PC-9 (cell line): Measurements from ENCODE around the gene KBTBD4. TPM values are rescaled to one million over a fixed set of nuclear protein-coding genes. Genes with fewer than 3 reads are reported as not detected.

Experiments
- BruUV-seq: library from RNA; stranded (reverse); fragments of 400-500 nt; replicated peaks from 2 replicates; lab custom pipeline; 2021; lab: Mats Ljungman, UMichigan
- CTCF ChIA-PET: fragments of 300-600 bp; sonication (Branson Sonifier 250); formaldehyde crosslinking; loops from one replicate; lab custom pipeline; 2022; ENCODE audit warnings: antibody characterized with exemption; lab: Charles Lee
- POLR2A ChIA-PET: fragments of 300-600 bp; sonication (Branson Sonifier 250); formaldehyde crosslinking; loops from one replicate; lab custom pipeline; 2022; ENCODE audit warnings: antibody characterized with exemption; ENCODE audit not compliant: unreplicated experiment; lab: Charles Lee
- DNase-seq, 2 experiments: peaks; one replicate each; pipeline versions ENCODE4 v3.0.0 to v3.0.0-alpha.2; 2015 to 2022; ENCODE audit warnings: mixed read lengths in 1 of 2
- H2AFZ ChIP-seq: fragments of 200-600 bp; sonication (generic); 2 replicates; pipeline ENCODE4 v1.8.1; 2017; ENCODE audit warnings: antibody characterized with exemption
- H3F3A ChIP-seq: fragments of 200-600 bp; sonication (generic); 2 replicates; pipeline ENCODE4 v1.8.1; 2017; ENCODE audit warnings: antibody characterized with exemption, mild to moderate bottlenecking, low read depth; ENCODE audit not compliant: insufficient read depth
- H3K27ac ChIP-seq: fragments of 200-600 bp; sonication (generic); 2 replicates; pipeline ENCODE4 v1.6.1; 2016; ENCODE audit warnings: mixed run types
- H3K27me3 ChIP-seq: fragments of 200-600 bp; sonication (generic); 2 replicates; pipeline ENCODE4 v1.6.1; 2016; ENCODE audit warnings: low read depth, mixed run types; ENCODE audit not compliant: insufficient read depth
- H3K36me3 ChIP-seq: fragments of 200-600 bp; sonication (generic); 2 replicates; pipeline ENCODE4 v1.6.1; 2016; ENCODE audit warnings: low read depth, mixed run types
- H3K4me1 ChIP-seq: fragments of 200-600 bp; sonication (generic); replicated peaks from 2 replicates; pipeline ENCODE4 v1.6.1; 2016; ENCODE audit warnings: mixed run types; ENCODE audit not compliant: insufficient read depth
- H3K4me2 ChIP-seq: fragments of 200-600 bp; sonication (generic); 2 replicates; pipeline ENCODE4 v1.6.1; 2017; ENCODE audit warnings: mixed run types
- H3K4me3 ChIP-seq: fragments of 200-600 bp; sonication (generic); 2 replicates; pipeline ENCODE4 v1.6.1; 2016; ENCODE audit warnings: mixed run types
- H3K79me2 ChIP-seq: fragments of 200-600 bp; sonication (generic); 2 replicates; pipeline ENCODE4 v1.6.1; 2017; ENCODE audit warnings: low read depth, mixed run types
- H3K9me2 ChIP-seq: fragments of 200-600 bp; sonication (generic); 2 replicates; pipeline ENCODE4 v1.8.1; 2017; ENCODE audit warnings: mild to moderate bottlenecking; ENCODE audit not compliant: insufficient read depth
- H3K9me3 ChIP-seq: fragments of 200-600 bp; sonication (generic); 2 replicates; pipeline ENCODE4 v1.8.1; 2016; ENCODE audit warnings: low read depth; ENCODE audit not compliant: insufficient read depth
- H4K20me1 ChIP-seq: fragments of 200-600 bp; sonication (generic); 2 replicates; pipeline ENCODE4 v1.8.1; 2017; ENCODE audit not compliant: insufficient read depth
- CTCF ChIP-seq: fragments of 200-600 bp; sonication (generic); conservative IDR thresholded peaks from 2 replicates; pipeline ENCODE4 v1.6.1; 2017; ENCODE audit warnings: mixed run types, antibody characterized with exemption, mild to moderate bottlenecking, moderate library complexity
- EZH2 ChIP-seq: fragments of 200-600 bp; sonication (generic); IDR thresholded peaks from 2 replicates; pipeline ENCODE4 v1.8.0; 2017; ENCODE audit warnings: antibody characterized with exemption, low read depth
- intact Hi-C: fragments of 100-400 bp; cut with micrococcal nuclease; formaldehyde crosslinking; loops from one replicate; pipeline ENCODE4 v1.10.0; 2022; ENCODE audit not compliant: unreplicated experiment
- total RNA-seq: library from RNA; stranded (reverse); gene quantifications from 2 replicates; pipeline ENCODE4 v1.2.3, GENCODE V29; 2021

The KBTBD4 gene
- total RNA-seq, 1 experiment from 2014 or later: 20.3 TPM

- intact Hi-C loops: no loop called here
- CTCF ChIA-PET: no interaction called here
- Histone ChIP-seq H3K27me3 (no peaks in the 10 kb centered on the region), H3K4me2 (no peak overlapping the region), H4K20me1 (peaks cover 84% of the 10 kb centered on the region), H3K27ac (no peak overlapping the region), H3F3A (peaks cover 19% of the 10 kb centered on the region), H3K4me1 (peaks cover 25% of the 10 kb centered on the region), H3K9me3 (no peaks in the 10 kb centered on the region), H2AFZ (no peak overlapping the region), H3K36me3 (peaks cover 13% of the 10 kb centered on the region), H3K4me3 (no peak overlapping the region), H3K9me2 (no peaks in the 10 kb centered on the region), H3K79me2 (peaks cover 95% of the 10 kb centered on the region)
- POLR2A ChIA-PET: no interaction called here
- DNase-seq: no peak
- BruUV-seq: no TSS peak
- TF ChIP-seq CTCF (no peak), EZH2 (no peak)
Measured at GRCh38 chr11:47545298-47545697, 33.5 kb downstream of the KBTBD4 start.

- TF ChIP-seq CTCF (no peak), EZH2 (no peak)
- H3K4me2 ChIP-seq: peak overlapping the region; percentile 46
- H3F3A ChIP-seq: peaks cover 29% of the 10 kb centered on the region
- no TSS peak for BruUV-seq
- H3K36me3 ChIP-seq: 0 out of 2 replicates have a peak, but pooled peaks cover 5% of the 10 kb centered on the region
- peaks cover 96% of the 10 kb centered on the region for H3K79me2 ChIP-seq
- CTCF ChIA-PET: interaction anchor here (1.5 kb wide), 1 partner anchor 11 kb away, joined by 4 read pairs; the partner anchor contains the start of gene CELF1
- no peak for DNase-seq
- H3K27ac ChIP-seq: peak overlapping the region; percentile 63
- intact Hi-C loops: no loop called here
- no peaks in the 10 kb centered on the region for H3K27me3 ChIP-seq
- no peak overlapping the region for H3K4me3 ChIP-seq
- H3K4me1 ChIP-seq: peaks cover 34% of the 10 kb centered on the region
- POLR2A ChIA-PET: interaction anchor here (0.6 to 0.7 kb wide), 2 partner anchors 32 to 170 kb away, joined by 4 to 5 read pairs; no protein-coding TSS in a partner anchor
- H4K20me1 ChIP-seq: peaks cover 92% of the 10 kb centered on the region
- H3K9me3 ChIP-seq: no peaks in the 10 kb centered on the region
- no peak overlapping the region for H2AFZ ChIP-seq
- no peaks in the 10 kb centered on the region for H3K9me2 ChIP-seq
Measured at GRCh38 chr11:47541070-47541469, 37.7 kb downstream of the KBTBD4 start.

GRCh38 chr11:47539681-47540039 lies 39.1 kb downstream of the KBTBD4 start:
- no peak overlapping the region for H2AFZ ChIP-seq
- no peaks in the 10 kb centered on the region for H3K9me3 ChIP-seq
- H3K4me2 ChIP-seq: peak overlapping the region; percentile 46
- H3K27me3 ChIP-seq: no peaks in the 10 kb centered on the region
- BruUV-seq: no TSS peak
- ChIA-PET POLR2A (no interaction called here), CTCF (interaction anchor here (1.1 kb wide), 1 partner anchor 14 kb away, joined by 3 read pairs; no protein-coding TSS in a partner anchor)
- H3K36me3 ChIP-seq: 0 out of 2 replicates have a peak, but pooled peaks cover 5% of the 10 kb centered on the region
- TF ChIP-seq CTCF (no peak), EZH2 (no peak)
- no peak overlapping the region for H3K4me3 ChIP-seq
- DNase-seq: peak in 1 of 2 experiments; percentile 6
- H3K79me2 ChIP-seq: peaks cover 100% of the 10 kb centered on the region
- no peaks in the 10 kb centered on the region for H3K9me2 ChIP-seq
- peak overlapping the region; percentile 63 for H3K27ac ChIP-seq
- peaks cover 98% of the 10 kb centered on the region for H4K20me1 ChIP-seq
- intact Hi-C loops: no loop called here
- peaks cover 34% of the 10 kb centered on the region for H3K4me1 ChIP-seq
- H3F3A ChIP-seq: peaks cover 36% of the 10 kb centered on the region
